Liver (tissue), 3 donors: Measurements from ENCODE around the gene PLD3.

ENCODE experiments used
- EGR1 ChIP-seq, 2 donors: IDR thresholded peaks; 2 replicates each; pipeline ENCODE4 v1.6.1; 2016 to 2018; ENCODE audit warnings: antibody characterized with exemption in 2 of 2, low read depth in 2 of 2
- GABPA ChIP-seq, 2 donors: IDR thresholded peaks in 1 of 2; conservative IDR thresholded peaks in 1 of 2; 2 replicates each; pipeline ENCODE4 v1.6.1; 2016; ENCODE audit warnings: antibody characterized with exemption in 2 of 2, mild to moderate bottlenecking in 1 of 2, moderate library complexity in 1 of 2
- HNF4A ChIP-seq, 2 donors: conservative IDR thresholded peaks; 2 replicates each; pipeline ENCODE4 v1.6.1; 2016; ENCODE audit warnings: antibody characterized with exemption in 2 of 2, mild to moderate bottlenecking in 2 of 2
- HNF4G ChIP-seq: IDR thresholded peaks from 2 replicates; pipeline ENCODE4 v1.6.1; 2016; ENCODE audit warnings: antibody characterized with exemption
- JUND ChIP-seq, 2 donors: IDR thresholded peaks; 2 replicates each; pipeline ENCODE4 v1.6.1; 2016; ENCODE audit warnings: antibody characterized with exemption in 2 of 2
- RAD21 ChIP-seq, 2 donors: IDR thresholded peaks; 2 replicates each; pipeline ENCODE4 v1.6.1; 2016; ENCODE audit warnings: antibody characterized with exemption in 2 of 2, mild to moderate bottlenecking in 2 of 2
- SP1 ChIP-seq: IDR thresholded peaks from 2 replicates; pipeline ENCODE4 v1.6.1; 2018; ENCODE audit warnings: antibody characterized with exemption, mild to moderate bottlenecking
- TAF1 ChIP-seq: conservative IDR thresholded peaks from 2 replicates; pipeline ENCODE4 v1.6.1; 2016; ENCODE audit warnings: antibody characterized with exemption, mild to moderate bottlenecking
- YY1 ChIP-seq: IDR thresholded peaks from 2 replicates; pipeline ENCODE4 v1.6.1; 2016; ENCODE audit warnings: antibody characterized with exemption, mild to moderate bottlenecking
- TF ChIP-seq, protein P1 (sequence below): fragments of 150-350 bp; IDR thresholded peaks from 2 replicates; pipeline ENCODE4 v1.5.1; 2017; ENCODE audit warnings: improper control_type of control experiment, low read depth, low read length; ENCODE audit not compliant: missing input control
- TF ChIP-seq, protein P2 (sequence below): IDR thresholded peaks from 2 replicates; pipeline ENCODE4 v1.6.1; 2016; ENCODE audit warnings: antibody characterized with exemption
- TF ChIP-seq, protein P3 (sequence below): IDR thresholded peaks from 2 replicates; pipeline ENCODE4 v1.6.1; 2016; ENCODE audit warnings: antibody characterized with exemption, mild to moderate bottlenecking
- TF ChIP-seq, protein P4 (sequence below): IDR thresholded peaks from 2 replicates; pipeline ENCODE4 v1.6.1; 2016; ENCODE audit warnings: antibody characterized with exemption
- TF ChIP-seq, protein P5 (sequence below): IDR thresholded peaks from 2 replicates; pipeline ENCODE4 v1.6.1; 2016; ENCODE audit warnings: antibody characterized with exemption
- donor health status: healthy.
- donor health status: healthy.

DNA sequence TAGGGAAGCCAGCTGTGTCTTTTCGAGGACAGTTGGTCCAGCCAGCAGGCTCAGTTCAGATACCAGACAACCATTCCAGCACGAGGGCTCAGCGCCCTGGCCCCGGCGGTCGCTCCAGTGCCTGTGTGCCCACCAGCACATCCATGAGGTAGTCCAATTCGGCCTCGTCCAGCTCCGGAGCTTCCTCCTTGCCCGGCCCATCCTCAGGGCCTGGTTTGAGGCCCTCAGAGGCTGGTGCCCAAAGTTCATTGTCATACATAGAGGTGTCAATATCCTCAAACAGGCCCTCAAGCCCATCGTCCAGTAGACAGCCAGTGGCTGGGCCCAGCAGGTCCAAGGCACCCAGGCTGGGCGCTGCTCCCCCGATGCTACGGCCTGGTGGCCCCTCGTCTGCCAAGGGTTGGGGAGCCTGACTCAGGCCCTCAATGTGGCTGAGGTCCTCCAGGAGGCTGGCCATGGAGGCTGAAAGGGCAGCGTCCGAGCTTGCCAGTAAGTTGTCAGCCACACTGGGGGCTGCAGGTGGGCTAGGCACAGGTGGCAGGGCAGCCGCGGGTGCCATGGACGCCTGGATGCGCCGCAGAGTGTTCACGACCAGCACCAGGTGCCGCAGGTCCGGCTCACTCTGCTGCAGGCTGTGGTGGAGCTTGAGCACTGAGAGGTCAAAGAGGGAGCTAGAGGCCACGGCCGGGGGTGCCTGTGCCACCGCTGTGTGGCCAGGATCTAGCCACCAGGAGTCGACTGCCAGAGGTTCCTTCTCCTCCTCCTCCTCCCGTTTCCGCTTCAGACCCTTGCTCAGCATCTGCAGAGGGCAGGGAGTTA lies 74.5 kb downstream of the PLD3 start:
- TF ChIP-seq, protein P1, sequence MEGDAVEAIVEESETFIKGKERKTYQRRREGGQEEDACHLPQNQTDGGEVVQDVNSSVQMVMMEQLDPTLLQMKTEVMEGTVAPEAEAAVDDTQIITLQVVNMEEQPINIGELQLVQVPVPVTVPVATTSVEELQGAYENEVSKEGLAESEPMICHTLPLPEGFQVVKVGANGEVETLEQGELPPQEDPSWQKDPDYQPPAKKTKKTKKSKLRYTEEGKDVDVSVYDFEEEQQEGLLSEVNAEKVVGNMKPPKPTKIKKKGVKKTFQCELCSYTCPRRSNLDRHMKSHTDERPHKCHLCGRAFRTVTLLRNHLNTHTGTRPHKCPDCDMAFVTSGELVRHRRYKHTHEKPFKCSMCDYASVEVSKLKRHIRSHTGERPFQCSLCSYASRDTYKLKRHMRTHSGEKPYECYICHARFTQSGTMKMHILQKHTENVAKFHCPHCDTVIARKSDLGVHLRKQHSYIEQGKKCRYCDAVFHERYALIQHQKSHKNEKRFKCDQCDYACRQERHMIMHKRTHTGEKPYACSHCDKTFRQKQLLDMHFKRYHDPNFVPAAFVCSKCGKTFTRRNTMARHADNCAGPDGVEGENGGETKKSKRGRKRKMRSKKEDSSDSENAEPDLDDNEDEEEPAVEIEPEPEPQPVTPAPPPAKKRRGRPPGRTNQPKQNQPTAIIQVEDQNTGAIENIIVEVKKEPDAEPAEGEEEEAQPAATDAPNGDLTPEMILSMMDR: no peak
- no peak for TF ChIP-seq JUND (IDR thresholded peaks at IDR 0.05)
- TF ChIP-seq RAD21 (IDR thresholded peaks at IDR 0.05): no peak
- no peak for TF ChIP-seq TAF1
- TF ChIP-seq, protein P2, sequence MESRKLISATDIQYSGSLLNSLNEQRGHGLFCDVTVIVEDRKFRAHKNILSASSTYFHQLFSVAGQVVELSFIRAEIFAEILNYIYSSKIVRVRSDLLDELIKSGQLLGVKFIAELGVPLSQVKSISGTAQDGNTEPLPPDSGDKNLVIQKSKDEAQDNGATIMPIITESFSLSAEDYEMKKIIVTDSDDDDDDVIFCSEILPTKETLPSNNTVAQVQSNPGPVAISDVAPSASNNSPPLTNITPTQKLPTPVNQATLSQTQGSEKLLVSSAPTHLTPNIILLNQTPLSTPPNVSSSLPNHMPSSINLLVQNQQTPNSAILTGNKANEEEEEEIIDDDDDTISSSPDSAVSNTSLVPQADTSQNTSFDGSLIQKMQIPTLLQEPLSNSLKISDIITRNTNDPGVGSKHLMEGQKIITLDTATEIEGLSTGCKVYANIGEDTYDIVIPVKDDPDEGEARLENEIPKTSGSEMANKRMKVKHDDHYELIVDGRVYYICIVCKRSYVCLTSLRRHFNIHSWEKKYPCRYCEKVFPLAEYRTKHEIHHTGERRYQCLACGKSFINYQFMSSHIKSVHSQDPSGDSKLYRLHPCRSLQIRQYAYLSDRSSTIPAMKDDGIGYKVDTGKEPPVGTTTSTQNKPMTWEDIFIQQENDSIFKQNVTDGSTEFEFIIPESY: no peak
- TF ChIP-seq SP1: no peak
- TF ChIP-seq HNF4G: no peak
- TF ChIP-seq, protein P3, sequence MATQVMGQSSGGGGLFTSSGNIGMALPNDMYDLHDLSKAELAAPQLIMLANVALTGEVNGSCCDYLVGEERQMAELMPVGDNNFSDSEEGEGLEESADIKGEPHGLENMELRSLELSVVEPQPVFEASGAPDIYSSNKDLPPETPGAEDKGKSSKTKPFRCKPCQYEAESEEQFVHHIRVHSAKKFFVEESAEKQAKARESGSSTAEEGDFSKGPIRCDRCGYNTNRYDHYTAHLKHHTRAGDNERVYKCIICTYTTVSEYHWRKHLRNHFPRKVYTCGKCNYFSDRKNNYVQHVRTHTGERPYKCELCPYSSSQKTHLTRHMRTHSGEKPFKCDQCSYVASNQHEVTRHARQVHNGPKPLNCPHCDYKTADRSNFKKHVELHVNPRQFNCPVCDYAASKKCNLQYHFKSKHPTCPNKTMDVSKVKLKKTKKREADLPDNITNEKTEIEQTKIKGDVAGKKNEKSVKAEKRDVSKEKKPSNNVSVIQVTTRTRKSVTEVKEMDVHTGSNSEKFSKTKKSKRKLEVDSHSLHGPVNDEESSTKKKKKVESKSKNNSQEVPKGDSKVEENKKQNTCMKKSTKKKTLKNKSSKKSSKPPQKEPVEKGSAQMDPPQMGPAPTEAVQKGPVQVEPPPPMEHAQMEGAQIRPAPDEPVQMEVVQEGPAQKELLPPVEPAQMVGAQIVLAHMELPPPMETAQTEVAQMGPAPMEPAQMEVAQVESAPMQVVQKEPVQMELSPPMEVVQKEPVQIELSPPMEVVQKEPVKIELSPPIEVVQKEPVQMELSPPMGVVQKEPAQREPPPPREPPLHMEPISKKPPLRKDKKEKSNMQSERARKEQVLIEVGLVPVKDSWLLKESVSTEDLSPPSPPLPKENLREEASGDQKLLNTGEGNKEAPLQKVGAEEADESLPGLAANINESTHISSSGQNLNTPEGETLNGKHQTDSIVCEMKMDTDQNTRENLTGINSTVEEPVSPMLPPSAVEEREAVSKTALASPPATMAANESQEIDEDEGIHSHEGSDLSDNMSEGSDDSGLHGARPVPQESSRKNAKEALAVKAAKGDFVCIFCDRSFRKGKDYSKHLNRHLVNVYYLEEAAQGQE: no peak
- no peak for TF ChIP-seq GABPA (IDR thresholded peaks at IDR 0.05 in 1 of 2, conservative IDR thresholded peaks at IDR 0.05 in 1 of 2)
- TF ChIP-seq, protein P4, sequence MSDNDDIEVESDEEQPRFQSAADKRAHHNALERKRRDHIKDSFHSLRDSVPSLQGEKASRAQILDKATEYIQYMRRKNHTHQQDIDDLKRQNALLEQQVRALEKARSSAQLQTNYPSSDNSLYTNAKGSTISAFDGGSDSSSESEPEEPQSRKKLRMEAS: no peak
- no peak for TF ChIP-seq HNF4A (conservative IDR thresholded peaks at IDR 0.05)
- TF ChIP-seq YY1: no peak
- TF ChIP-seq, protein P5, sequence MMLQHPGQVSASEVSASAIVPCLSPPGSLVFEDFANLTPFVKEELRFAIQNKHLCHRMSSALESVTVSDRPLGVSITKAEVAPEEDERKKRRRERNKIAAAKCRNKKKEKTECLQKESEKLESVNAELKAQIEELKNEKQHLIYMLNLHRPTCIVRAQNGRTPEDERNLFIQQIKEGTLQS: no peak
- TF ChIP-seq EGR1 (IDR thresholded peaks at IDR 0.05; ENCODE audit: low read depth in 2 of 2): no peak
